Left kidney (tissue), 2 donors: ENCODE results near the gene CCNL1. TPM values are rescaled to one million over a fixed set of nuclear protein-coding genes. Genes with fewer than 3 reads are reported as not detected.

Source experiments
- DNase-seq: peaks from one replicate; pipeline ENCODE4 v3.0.0-alpha.2; 2013
- polyA plus RNA-seq: library from polyadenylated mRNA; unstranded; fragments of 120-200 nt; gene quantifications from one replicate; pipeline ENCODE4 v1.2.1, GENCODE V29; 2013; ENCODE audit not compliant: insufficient read length

Gene CCNL1
- polyA plus RNA-seq, 1 donor = 215 TPM

- DNase-seq = no peak
Observed at GRCh38 chr3:157147099-157147803, 12.7 kb downstream of the CCNL1 start.

- DNase-seq = no peak
Observed at GRCh38 chr3:157145606-157146322, 14.2 kb downstream of the CCNL1 start.

GRCh38 chr3:157142315-157142714 lies 17.6 kb downstream of the CCNL1 start:
- DNase-seq = no peak

- DNase-seq = no peak
Observed at GRCh38 chr3:157139938-157140534, 19.9 kb downstream of the CCNL1 start.

- no peak for DNase-seq
Observed at GRCh38 chr3:157136647-157137387, 23.1 kb downstream of the CCNL1 start.

GRCh38 chr3:157135671-157136396 lies 24.1 kb downstream of the CCNL1 start:
- DNase-seq = no peak

- DNase-seq = no peak
Observed at GRCh38 chr3:157134620-157135191, 25.2 kb downstream of the CCNL1 start.

GRCh38 chr3:157133434-157134320 lies 26.3 kb downstream of the CCNL1 start:
- no peak for DNase-seq

- DNase-seq = no peak
Observed at GRCh38 chr3:157132936-157133335, 27.0 kb downstream of the CCNL1 start.

- no peak for DNase-seq
Observed at GRCh38 chr3:157132341-157132740, 27.6 kb downstream of the CCNL1 start.

GRCh38 chr3:157131861-157132260 lies 28.1 kb downstream of the CCNL1 start:
- DNase-seq = no peak

- peak; percentile 79 for DNase-seq
Observed at GRCh38 chr3:157130467-157131251, 29.3 kb downstream of the CCNL1 start.

GRCh38 chr3:157129803-157130466 lies 30.0 kb downstream of the CCNL1 start:
- no peak for DNase-seq

- DNase-seq = no peak
Observed at GRCh38 chr3:157128771-157129681, 30.9 kb downstream of the CCNL1 start.

GRCh38 chr3:157127831-157128767 lies 31.8 kb downstream of the CCNL1 start:
- DNase-seq = no peak

GRCh38 chr3:157127268-157127667 lies 32.7 kb downstream of the CCNL1 start:
- DNase-seq = no peak

GRCh38 chr3:157126365-157126764 lies 33.6 kb downstream of the CCNL1 start:
- DNase-seq = no peak
